Stimulated activated CD8-positive, alpha-beta memory T cell treated with anti-CD3 and anti-CD28 coated beads, Interleukin-12 subunit alpha, Interleukin-12 subunit beta, amount 100 ng/mL, for 4 hours (primary cell): ENCODE data around the gene CRY2.
"Not testable (repeated sequence)": the region's sequence is repeated elsewhere in the genome, so short reads cannot be mapped to it uniquely, and the experiment has no call there.

Source experiments
- DNase-seq: peaks from one replicate; pipeline ENCODE4 v3.0.0-alpha.2; 2020; ENCODE audit warnings: low read depth

Gene CRY2

DNA sequence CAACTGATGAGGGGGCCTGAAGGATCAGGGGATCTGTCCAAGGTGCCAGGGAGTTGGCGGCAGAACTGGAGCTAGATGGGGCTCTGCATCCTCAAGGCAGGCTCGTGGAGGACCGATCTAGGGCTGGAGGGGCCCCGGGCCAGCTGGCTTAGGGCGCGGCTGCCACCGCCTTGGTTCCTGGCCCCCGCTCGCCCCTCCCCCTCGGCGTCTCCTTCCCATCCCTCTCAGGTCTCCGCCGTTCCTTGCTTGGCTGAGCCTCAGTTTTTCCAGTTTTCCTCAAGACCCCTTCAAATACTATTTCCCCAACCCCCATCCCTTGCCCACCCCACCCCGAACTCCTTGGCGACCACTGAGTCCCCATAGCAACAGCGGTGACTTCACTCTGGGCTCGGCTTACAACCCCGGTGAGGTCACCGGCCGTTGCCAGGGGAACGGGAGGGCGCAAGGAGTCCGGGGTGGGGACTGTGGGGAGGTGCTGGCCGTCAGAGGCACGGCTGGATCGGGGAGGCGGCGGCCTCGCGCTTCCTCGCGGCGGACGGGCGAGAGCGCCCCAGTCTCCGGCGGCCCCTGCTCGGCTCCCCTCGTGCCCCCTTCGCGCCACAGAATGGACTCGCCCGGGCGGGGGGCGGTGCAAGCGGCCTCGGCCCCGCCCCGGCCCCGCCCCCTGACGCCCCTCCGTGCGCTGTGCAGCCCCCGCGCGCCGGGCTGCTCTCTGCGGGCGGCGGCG is 52.3 kb downstream of the CRY2 start:
- peak; percentile 55 for DNase-seq

DNA sequence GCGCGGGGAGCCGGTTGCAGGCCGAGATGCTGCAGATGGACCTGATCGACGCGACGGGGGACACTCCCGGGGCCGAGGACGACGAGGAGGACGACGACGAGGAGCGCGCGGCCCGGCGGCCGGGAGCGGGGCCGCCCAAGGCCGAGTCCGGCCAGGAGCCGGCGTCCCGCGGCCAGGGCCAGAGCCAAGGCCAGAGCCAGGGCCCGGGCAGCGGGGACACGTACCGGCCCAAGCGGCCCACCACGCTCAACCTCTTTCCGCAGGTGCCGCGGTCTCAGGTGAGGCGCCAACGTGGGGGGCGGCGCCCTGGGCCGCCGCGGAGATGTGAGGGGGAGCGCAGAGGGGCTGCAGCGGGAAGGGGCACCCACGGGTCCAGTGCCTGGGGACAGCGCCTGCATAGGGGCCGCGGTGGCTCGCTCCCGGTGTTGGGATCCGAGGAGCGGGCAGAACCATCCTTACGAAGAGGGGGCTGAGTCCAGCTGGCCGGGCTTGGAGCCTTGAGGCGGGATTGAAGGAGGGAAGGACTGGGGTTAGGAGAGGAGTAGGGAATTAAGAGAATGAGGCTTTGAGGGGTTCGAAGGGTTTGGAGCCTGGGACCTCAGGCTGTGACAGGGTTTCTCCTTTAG is 53.0 kb downstream of the CRY2 start:
- DNase-seq, result not testable (repeated sequence)

DNA sequence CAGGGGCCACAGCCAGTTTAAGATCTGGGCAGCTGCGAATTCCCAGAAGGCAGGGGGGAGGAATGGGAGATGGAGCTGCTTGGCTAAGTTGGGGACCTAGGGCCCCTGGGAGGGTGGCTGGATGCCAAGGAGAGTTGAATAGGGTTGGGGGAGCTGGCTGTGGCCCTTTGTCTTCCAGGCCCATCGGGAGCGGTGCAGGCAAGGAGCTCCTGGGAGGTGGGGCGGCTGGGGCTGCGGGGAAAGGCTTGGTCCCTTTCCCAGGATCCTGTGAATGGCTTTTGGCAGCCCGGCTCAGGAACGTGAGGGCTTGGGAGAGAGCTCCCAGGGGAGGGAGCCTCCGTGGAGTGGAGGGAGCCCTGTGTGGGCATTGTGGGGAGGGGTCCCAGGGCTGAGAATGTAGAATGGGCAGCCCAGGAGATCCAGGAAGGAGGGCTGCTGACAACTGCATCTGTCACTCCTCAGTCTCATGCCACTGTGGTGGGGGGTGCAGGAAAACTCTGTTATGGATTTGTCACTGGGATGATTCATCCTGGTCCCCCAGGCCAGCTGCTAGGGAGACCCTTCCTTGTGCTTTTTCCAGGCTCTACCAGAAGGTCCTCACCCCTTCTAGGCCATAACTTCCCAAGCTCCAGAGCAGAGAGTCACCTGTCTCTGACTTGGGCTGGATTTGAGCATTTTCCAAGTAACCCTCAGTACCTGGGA is 53.8 kb downstream of the CRY2 start:
- no peak for DNase-seq

DNA sequence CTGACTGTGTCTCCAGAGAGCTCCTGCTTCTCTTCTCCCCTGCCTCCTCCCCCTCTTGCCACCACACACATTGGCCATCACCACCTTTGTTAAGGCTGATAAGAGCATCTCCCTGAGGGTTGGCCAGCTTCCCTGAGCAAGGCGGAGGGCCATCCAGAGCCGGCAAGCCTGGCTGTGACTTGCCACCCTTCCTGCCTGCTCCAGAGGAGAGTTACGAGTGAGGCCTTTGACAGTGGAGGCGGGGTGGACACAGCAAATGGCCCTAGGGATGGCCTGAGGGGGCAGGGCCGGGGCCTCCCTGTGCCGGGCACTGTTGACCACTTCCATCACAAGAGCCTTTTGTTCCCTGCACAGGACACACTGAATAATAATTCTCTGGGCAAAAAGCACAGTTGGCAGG is 54.4 kb downstream of the CRY2 start:
- DNase-seq, result no peak

DNA sequence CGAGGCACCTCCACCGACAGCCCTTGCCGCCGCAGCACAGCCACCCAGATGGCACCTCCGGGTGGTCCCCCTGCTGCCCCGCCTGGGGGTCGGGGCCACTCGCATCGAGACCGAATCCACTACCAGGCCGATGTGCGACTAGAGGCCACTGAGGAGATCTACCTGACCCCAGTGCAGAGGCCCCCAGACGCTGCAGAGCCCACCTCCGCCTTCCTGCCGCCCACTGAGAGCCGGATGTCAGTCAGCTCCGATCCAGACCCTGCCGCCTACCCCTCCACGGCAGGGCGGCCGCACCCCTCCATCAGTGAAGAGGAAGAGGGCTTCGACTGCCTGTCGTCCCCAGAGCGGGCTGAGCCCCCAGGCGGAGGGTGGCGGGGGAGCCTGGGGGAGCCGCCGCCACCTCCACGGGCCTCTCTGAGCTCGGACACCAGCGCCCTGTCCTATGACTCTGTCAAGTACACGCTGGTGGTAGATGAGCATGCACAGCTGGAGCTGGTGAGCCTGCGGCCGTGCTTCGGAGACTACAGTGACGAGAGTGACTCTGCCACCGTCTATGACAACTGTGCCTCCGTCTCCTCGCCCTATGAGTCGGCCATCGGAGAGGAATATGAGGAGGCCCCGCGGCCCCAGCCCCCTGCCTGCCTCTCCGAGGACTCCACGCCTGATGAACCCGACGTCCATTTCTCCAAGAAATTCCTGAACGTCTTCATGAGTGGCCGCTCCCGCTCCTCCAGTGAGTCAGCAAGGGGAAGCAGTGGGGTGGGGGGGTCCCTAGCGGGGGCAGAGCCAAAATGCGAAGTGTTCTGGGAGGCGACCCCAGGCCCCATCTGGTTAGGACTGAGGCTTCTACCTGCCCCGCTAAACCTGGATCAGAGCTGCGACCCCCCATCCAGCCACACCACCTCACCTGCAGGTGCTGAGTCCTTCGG is 55.4 kb downstream of the CRY2 start:
- no peak for DNase-seq

DNA sequence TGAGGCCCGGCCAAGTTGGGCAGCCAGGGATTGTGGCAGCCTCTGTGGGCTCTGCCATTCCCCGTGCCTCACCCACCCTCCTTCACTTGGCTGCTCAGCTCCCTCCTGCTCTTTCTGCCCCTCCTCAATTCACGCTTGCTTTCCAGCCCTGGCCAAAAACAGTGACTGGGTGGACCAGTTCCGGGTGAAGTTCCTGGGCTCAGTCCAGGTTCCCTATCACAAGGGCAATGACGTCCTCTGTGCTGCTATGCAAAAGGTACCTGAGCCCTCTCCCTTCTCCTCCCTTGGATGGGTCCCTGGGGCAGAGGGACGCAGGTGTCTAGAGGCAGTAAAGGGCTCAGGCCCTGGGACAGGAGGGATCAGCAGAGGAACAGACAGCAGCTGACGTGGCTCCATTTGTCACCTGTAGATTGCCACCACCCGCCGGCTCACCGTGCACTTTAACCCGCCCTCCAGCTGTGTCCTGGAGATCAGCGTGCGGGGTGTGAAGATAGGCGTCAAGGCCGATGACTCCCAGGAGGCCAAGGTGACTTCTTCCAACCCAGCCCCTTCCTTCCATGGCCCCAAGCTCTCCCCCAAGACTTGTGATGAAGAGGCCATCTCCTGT is 57.1 kb downstream of the CRY2 start:
- no peak for DNase-seq

DNA sequence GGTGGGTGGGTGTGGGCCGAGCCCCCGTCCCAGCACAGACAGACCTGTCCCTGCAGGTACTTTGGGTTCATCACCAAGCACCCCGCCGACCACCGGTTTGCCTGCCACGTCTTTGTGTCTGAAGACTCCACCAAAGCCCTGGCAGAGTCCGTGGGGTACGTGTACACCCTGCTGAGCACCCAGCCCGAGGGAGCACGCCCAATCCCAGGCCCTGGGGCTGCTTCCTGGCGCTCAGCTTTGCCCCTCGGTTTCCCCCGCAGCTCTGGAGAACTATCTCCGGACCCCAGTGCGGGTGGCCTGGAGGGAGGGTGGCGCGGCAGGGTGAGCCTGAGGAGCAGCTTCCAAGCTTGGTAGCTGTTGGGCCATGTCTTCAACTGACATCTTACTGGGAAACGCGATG is 57.8 kb downstream of the CRY2 start:
- no peak for DNase-seq

DNA sequence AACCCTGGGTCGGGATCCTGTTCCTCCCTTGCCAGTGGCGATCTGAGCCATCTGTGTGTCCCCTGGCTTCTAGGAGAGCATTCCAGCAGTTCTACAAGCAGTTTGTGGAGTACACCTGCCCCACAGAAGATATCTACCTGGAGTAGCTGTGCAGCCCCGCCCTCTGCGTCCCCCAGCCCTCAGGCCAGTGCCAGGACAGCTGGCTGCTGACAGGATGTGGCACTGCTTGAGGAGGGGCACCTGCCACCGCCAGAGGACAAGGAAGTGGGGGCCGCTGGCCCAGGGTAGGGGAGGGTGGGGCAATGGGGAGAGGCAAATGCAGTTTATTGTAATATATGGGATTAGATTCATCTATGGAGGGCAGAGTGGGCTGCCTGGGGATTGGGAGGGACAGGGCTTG is 58.3 kb downstream of the CRY2 start:
- not testable (repeated sequence) for DNase-seq

DNA sequence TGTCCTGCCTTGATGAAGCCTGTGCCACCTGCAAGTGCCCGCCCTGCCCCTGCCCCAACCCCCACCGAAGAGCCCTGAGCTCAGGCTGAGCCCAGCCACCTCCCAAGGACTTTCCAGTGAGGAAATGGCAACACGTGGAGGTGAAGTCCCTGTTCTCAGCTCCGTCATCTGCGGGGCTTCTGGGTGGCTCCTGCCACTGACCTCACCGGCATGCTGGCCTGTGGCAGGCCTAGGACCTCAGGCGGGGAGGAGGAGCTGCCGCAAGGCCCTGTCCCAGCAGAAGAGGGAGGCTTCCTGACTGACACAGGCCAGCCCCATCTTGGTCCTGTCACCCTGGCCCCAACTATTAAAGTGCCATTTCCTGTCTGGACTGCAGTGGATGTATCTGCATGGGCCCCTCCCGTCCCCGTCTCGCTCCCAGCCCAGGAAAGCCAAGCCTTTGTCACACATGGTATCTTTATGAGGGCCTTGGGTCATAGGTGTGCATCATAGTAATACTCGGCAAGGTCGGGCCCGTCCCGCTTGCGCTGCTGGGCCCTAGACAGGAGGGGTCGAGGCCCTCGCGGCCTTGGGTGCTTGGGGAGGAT is 58.9 kb downstream of the CRY2 start:
- DNase-seq, result no peak

DNA sequence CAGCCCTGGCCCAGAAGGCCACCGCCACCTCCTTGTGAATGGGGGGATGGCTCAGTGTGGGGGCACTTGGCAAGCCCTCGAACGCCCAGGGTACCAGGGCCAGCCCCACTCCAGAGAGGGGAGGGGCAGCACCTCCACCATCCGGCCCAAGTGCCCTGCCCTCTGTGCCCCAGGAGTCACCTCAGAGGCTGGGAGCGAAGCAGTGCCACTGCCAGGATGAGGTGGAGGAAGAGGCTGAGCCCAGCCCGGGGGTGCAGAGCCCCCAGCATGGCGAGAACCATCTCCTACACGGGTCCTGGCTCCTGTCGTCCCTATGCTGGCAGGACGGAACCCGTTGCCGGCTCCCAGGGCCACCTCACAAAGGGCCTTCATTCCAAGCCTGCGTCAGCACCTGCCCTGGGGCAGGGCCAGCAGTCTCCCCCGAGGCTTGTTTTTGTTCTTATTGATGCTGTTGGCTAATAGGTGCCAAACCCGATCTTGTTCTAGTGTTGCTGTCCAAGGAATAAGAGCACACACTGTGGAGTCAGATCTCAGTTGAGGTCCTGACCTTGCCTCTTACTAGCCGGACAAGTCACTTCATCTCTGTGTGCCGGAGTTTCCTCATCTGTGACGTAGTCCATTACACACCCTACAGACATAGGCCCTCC is 59.8 kb downstream of the CRY2 start, which contains the start of gene FREY1:
TSS of gene FREY1 (minus strand) at position 307 of the 647 bp plus-strand sequence. CDS start at position 281, 26 bp downstream.
- DNase-seq, result no peak

DNA sequence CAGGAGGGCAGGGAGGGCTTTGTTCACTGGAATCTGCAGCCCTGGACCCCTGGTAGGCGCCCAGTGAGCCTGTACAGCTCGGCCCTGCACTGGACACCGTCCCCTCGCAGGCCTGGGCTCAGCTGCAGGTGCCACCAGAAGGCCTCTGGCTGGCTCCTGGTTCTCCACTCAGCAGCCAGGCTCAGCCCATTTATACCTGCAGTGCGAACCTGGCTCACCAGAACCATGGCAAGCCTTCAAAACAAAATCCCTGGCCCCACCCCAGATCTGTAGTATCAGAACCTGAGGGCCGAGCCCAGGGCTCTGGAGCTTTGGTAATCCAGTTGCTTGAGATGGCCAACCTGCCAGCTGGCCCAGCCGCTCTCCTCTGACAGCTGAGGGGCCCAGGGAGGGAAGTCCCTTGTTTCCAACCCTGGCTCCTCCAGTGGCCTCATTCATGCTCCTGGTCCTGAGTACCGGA is 60.7 kb downstream of the CRY2 start:
- DNase-seq, result no peak

DNA sequence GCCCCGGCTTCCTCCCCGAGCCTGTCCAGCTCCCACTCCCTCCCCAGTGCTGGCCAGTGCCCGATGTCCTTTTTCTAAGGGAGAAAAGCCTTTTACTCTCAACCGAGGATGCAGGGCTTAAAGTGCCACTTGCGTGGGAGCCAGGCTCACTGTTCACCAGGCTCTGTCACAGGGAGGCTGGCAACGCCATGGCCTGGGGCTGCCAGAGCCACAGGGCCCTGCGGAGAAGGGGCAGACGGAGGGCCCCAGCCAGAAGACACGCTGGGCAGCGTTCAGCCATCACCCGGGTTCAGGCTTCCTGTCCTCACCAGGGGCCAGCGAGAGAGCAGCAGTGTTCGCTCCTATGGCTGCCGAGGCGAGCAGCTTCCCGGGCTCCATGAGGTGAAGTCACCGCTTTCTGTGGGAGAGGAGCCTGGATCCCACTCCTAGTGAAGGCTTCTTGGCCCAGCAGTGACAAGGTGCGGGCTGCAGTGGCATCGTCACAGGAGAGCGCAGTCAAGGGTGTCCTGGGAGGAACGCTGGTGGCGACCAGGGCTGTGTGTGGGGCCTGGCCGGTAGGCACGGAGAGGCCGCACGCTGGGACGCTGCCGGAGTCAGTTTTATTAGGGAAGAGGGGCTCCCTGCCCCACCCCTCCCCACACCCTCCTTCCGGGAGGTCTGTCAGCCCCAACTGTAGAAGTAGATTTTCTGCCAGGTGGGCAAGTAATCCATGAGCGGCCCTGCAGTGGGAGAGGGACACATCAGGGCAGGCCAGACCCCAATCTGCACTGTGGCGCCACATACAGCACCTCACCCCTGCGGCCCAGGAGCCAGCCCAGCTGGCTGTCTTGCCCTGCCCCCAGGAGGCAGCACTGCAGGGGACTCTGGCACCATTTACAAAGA is 62.6 kb downstream of the CRY2 start:
- no peak for DNase-seq

DNA sequence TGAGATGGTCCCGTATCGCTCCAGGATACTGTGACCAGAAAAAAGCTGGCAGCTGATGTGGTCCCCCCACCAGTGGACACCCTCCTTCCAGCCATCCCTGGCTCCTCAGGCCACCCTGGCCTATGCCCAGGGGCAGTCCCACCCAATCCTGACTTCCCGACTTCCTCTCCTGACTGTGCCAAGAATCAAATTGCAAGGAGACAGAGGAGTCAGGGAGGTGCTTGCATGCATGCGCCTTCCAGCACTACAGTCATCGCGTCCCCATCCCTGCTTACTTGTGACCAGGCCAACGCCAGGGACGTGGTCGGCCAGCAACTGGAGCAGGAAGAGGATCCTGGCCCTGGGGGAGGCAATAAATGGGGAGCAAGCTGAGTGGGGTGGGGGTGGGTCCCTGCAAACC is 63.3 kb downstream of the CRY2 start:
- no peak for DNase-seq

DNA sequence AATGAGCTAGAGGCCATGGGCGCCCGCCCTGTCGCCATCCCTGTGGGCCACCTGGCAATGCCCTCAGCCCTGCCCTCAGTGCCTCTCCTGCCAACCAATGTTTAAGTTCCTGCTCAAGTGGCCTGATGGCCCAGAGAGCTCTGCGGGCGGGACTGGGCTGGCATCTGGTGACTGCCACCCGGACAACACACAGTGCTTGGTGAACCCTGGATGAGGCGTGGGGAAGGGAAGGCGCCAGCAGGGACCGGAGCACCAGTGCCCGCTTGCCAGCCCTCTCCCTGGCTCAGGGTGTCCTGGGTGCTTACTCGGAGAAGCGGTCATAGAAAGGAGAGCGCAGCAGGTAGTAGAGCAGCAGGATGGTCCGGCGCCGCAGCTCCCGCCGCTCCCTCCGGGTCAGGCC is 66.2 kb downstream of the CRY2 start:
- no peak for DNase-seq

DNA sequence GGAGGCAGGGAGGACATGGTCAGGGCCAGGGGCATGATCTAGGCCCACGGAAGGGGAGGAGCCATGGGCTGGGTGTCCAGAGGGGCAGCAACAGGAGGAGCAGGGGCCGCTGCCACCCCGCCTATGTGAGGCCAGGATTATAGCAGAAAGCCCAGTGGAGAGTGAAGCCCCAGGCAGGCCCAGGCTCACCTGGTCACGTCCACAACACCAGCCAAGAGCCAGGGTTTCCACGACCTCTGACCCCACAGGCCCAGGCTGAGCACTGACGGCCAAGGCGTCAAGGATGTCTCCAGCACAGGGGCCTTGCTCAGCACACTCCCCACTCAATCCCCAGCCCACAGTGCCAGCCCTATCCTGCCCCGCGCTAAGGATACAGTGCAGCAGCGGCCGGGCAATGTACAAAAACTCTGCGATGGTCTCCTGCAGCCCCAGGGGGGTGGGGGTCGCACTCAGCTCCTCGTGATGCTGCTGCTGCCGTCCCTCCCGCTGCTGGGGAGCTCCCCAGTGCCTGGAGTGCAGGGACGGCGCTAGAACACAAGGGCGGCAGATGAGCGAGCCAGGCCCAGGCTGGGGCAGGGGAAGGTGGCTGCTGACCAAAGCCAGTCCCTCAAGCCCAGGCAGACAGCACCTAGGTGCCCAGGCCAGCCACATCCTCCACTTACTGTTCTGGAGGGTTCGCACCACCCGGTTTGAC is 66.8 kb downstream of the CRY2 start:
- no peak for DNase-seq

DNA sequence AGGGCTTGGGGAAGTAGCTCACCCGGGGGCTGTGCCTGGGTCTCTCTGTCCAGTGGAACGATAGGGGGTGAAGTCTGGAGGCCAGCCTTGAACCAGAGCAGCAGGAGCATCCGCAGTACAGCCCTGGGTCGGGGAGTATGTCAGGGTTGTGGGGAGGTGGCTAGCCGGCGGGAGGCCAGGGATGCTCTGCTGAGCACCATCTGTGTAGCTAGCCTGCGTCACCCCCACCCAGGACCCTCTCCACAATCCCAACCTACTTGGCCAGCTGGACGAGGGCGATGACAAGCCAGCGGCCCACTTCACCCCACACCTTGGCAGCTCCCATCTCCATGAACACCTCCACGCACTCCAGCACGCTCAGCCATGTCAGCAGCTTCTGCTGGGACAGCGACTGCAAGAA is 68.2 kb downstream of the CRY2 start:
- no peak for DNase-seq

DNA sequence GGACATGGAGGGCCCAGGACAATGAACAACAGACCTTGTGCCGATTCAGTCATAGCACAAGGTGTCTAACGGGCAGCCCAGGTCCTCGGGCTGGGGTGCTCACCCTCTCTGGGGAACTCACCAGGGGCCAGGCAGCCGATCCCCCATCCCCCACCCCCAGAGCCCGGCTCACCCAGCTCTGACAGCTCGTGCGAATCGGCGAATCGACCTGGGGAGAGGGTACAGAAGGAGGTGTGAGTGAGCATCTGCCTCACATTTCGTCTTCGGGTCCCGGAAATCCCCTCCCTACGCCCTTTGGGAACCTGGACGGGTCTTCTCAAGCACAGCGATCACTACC is 70.0 kb downstream of the CRY2 start:
- DNase-seq, result no peak

DNA sequence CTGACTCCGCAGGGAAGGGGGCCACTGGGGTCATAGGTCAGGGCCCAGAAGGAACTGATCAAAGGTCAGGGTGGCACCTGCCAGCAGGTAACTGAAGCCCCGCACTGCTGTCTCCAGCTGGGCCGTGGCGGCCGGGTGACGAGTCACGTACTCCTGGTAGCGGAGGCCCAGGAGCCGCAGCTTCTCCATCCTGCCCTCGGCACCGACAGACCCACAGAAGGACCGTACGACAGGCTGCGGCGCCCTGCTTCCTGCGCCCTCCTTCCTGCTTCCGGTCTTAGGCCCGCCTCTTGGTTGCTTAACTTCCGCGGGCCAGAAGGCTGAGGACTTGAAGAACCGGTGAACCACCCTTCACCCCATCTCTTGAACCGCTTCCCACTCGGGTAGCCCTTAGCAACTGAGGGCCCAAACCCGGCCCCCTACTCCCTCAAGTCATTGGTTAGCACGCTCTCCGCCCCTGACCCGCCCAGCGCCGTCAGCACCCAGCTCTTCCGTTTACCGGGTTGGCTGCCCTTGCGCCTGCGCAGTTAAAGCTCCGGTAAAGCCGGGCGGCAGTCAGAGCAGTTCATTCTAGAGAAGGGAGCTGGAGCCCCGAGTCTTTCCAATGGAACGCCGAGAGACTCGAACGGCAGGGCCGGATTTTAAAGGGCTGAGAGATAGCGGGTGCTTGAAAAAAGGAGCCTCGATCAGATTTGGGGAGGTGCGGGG is 70.5 kb downstream of the CRY2 start, which contains the start of gene PEX16:
TSS of gene PEX16 (minus strand) at position 255 of the 708 bp plus-strand sequence. CDS start at position 189, 66 bp downstream.
- DNase-seq, result peak; percentile 87
